MCF 10A (cell line): Measurements from ENCODE around the gene NYNRIN. TPM values are rescaled to one million over a fixed set of nuclear protein-coding genes. Genes with fewer than 3 reads are reported as not detected.

Source experiments
- BruUV-seq: library from RNA; stranded (reverse); fragments of 400-500 nt; replicated peaks from 2 replicates; lab custom pipeline; 2021; lab: Mats Ljungman, UMichigan
- CTCF ChIA-PET: fragments of 300-600 bp; sonication (Branson Sonifier 250); formaldehyde crosslinking; extraction: SDS; loops from one replicate; lab custom pipeline; 2021; ENCODE audit warnings: antibody characterized with exemption, inconsistent platforms; lab: Yijun Ruan, JAX
- POLR2A ChIA-PET: fragments of 300-600, 350-650 bp; sonication (Branson Sonifier 250); formaldehyde crosslinking; extraction: SDS; loops from one replicate; lab custom pipeline; 2020; ENCODE audit warnings: antibody characterized with exemption, inconsistent platforms; lab: Yijun Ruan, JAX
- DNase-seq: peaks from one replicate; pipeline ENCODE4 v3.0.0-alpha.2; 2018; ENCODE audit not compliant: unreplicated experiment
- H3K27ac Mint-ChIP-seq: one replicate; pipeline ENCODE4 v1.8.0; 2022; ENCODE audit warnings: mild to moderate bottlenecking, low read depth, mixed read lengths; ENCODE audit not compliant: unreplicated experiment
- H3K27me3 Mint-ChIP-seq: one replicate; pipeline ENCODE4 v1.8.0; 2022; ENCODE audit warnings: mixed read lengths; ENCODE audit not compliant: insufficient read depth, unreplicated experiment
- H3K36me3 Mint-ChIP-seq: one replicate; pipeline ENCODE4 v1.8.0; 2022; ENCODE audit warnings: mild to moderate bottlenecking, moderate library complexity, mixed read lengths; ENCODE audit not compliant: insufficient read depth, unreplicated experiment
- H3K4me1 Mint-ChIP-seq: one replicate; pipeline ENCODE4 v1.8.0; 2022; ENCODE audit warnings: mixed read lengths; ENCODE audit not compliant: insufficient read depth, unreplicated experiment
- H3K4me3 Mint-ChIP-seq: one replicate; pipeline ENCODE4 v1.8.0; 2022; ENCODE audit warnings: mild to moderate bottlenecking, moderate library complexity, mixed read lengths; ENCODE audit not compliant: unreplicated experiment
- H3K9me3 Mint-ChIP-seq: one replicate; pipeline ENCODE4 v1.8.0; 2022; ENCODE audit warnings: mixed read lengths; ENCODE audit not compliant: unreplicated experiment
- intact Hi-C: fragments of 100-400 bp; cut with micrococcal nuclease; formaldehyde crosslinking; loops from 2 replicates; pipeline ENCODE4 v1.14.1; 2022
- total RNA-seq: library from RNA; stranded (reverse); gene quantifications from 2 replicates; pipeline ENCODE4 v1.2.3, GENCODE V29; 2022
- TF ChIP-seq, protein P1 (sequence below): fragments of 200-600 bp; IDR thresholded peaks from one replicate; pipeline ENCODE4 v1.8.0; 2022; ENCODE audit warnings: antibody characterized with exemption, mild to moderate bottlenecking; ENCODE audit not compliant: unreplicated experiment

Gene NYNRIN
- total RNA-seq, 1 experiment from 2014 or later: not detected

- ChIA-PET POLR2A (interaction anchor here (1.0 to 1.5 kb wide), 2 partner anchors 11 to 35 kb away, joined by 3 to 5 read pairs; no protein-coding TSS in a partner anchor), CTCF (interaction anchor here (0.6 to 2.4 kb wide), 4 partner anchors 12 to 64 kb away, joined by 3 to 10 read pairs (median 4); no protein-coding TSS in a partner anchor)
- H3K4me3 Mint-ChIP-seq: no peak overlapping the region
- no peaks in the 10 kb centered on the region for H3K27me3 Mint-ChIP-seq
- TF ChIP-seq, protein P1, sequence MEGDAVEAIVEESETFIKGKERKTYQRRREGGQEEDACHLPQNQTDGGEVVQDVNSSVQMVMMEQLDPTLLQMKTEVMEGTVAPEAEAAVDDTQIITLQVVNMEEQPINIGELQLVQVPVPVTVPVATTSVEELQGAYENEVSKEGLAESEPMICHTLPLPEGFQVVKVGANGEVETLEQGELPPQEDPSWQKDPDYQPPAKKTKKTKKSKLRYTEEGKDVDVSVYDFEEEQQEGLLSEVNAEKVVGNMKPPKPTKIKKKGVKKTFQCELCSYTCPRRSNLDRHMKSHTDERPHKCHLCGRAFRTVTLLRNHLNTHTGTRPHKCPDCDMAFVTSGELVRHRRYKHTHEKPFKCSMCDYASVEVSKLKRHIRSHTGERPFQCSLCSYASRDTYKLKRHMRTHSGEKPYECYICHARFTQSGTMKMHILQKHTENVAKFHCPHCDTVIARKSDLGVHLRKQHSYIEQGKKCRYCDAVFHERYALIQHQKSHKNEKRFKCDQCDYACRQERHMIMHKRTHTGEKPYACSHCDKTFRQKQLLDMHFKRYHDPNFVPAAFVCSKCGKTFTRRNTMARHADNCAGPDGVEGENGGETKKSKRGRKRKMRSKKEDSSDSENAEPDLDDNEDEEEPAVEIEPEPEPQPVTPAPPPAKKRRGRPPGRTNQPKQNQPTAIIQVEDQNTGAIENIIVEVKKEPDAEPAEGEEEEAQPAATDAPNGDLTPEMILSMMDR: no peak
- H3K4me1 Mint-ChIP-seq: peaks cover 10% of the 10 kb centered on the region
- BruUV-seq: no TSS peak
- H3K36me3 Mint-ChIP-seq: no peaks in the 10 kb centered on the region
- peak; percentile 18 for DNase-seq
- no peak overlapping the region for H3K27ac Mint-ChIP-seq
- no peaks in the 10 kb centered on the region for H3K9me3 Mint-ChIP-seq
- intact Hi-C loops: no loop called here
Measured at GRCh38 chr14:24390701-24391468, 7.9 kb upstream of the NYNRIN start.

- no peaks in the 10 kb centered on the region for H3K36me3 Mint-ChIP-seq
- H3K27me3 Mint-ChIP-seq: no peaks in the 10 kb centered on the region
- peak overlapping the region; percentile 1 for H3K4me3 Mint-ChIP-seq
- peak; percentile 35 for DNase-seq
- TF ChIP-seq, protein P1: no peak
- H3K9me3 Mint-ChIP-seq: no peaks in the 10 kb centered on the region
- BruUV-seq: no TSS peak
- H3K4me1 Mint-ChIP-seq: peaks cover 26% of the 10 kb centered on the region
- ChIA-PET POLR2A (no interaction called here), CTCF (interaction anchor here (0.8 to 2.0 kb wide), 2 partner anchors 39 to 84 kb away, joined by 3 to 6 read pairs; no protein-coding TSS in a partner anchor)
- H3K27ac Mint-ChIP-seq: no peak overlapping the region
- intact Hi-C loops: no loop called here
Measured at GRCh38 chr14:24392325-24393091, 6.3 kb upstream of the NYNRIN start.

DNA sequence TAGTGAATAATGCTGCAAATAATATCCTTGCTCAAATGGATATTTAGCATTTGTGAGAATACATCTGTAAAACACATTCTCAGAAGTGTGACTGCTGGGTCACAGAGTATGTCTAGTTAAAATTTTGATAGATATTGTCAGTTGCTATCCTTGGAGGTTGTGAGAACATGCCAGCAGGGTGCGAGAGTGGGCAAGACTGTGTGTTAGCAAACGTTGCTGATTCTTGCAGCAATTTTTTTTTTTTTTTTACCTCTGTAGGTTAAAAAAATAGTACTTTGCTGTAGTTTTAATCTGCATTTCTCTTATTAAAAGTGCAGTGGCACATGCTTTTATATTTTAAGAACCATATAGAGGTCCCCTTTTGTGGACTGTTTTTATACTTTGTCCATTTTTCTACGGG lies 4.5 kb upstream of the NYNRIN start:
- Mint-ChIP-seq H3K27me3 (no peaks in the 10 kb centered on the region), H3K4me1 (peaks cover 28% of the 10 kb centered on the region), H3K4me3 (no peak overlapping the region), H3K36me3 (no peaks in the 10 kb centered on the region), H3K9me3 (no peaks in the 10 kb centered on the region), H3K27ac (no peak overlapping the region)
- TF ChIP-seq, protein P1: no peak
- intact Hi-C loops: no loop called here
- BruUV-seq: no TSS peak
- ChIA-PET POLR2A (interaction anchor here (1.7 kb wide), 1 partner anchor 11 kb away, joined by 4 read pairs; no protein-coding TSS in a partner anchor), CTCF (interaction anchor here (3.6 kb wide), 1 partner anchor 38 kb away, joined by 22 read pairs; no protein-coding TSS in a partner anchor)
- no peak for DNase-seq
